ENCODE measurements around the gene PPT1. TPM values are rescaled to one million over a fixed set of nuclear protein-coding genes. Genes with fewer than 3 reads are reported as not detected.

The PPT1 gene
- total RNA-seq, 1 donor from 2014 or later: 48.3 TPM

DNA sequence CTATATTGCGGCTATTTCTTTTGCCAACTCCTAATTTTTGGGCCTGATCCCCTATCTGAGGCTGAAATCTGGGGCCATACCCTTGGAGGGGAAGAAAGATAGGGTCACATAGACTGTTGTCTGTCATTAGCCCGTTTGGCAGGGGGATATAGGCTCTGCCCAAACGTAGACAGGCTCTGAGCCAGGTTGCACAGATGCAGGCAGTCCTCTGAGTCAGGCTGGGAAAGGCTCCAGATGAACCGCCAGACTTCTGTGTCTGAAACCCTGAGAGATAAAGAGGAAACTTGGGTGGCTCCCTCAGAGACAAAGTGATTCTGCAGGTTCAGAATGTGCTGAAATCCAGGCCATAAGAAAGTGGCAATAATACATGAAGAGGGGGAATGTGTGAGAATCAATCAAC is 60.5 kb downstream of the PPT1 start:
- TF ChIP-seq, protein P1, sequence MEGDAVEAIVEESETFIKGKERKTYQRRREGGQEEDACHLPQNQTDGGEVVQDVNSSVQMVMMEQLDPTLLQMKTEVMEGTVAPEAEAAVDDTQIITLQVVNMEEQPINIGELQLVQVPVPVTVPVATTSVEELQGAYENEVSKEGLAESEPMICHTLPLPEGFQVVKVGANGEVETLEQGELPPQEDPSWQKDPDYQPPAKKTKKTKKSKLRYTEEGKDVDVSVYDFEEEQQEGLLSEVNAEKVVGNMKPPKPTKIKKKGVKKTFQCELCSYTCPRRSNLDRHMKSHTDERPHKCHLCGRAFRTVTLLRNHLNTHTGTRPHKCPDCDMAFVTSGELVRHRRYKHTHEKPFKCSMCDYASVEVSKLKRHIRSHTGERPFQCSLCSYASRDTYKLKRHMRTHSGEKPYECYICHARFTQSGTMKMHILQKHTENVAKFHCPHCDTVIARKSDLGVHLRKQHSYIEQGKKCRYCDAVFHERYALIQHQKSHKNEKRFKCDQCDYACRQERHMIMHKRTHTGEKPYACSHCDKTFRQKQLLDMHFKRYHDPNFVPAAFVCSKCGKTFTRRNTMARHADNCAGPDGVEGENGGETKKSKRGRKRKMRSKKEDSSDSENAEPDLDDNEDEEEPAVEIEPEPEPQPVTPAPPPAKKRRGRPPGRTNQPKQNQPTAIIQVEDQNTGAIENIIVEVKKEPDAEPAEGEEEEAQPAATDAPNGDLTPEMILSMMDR (IDR thresholded peaks at IDR 0.05): no peak
- DNase-seq (ENCODE audit: low spot score): no peak
- Mint-ChIP-seq H3K36me3 (ENCODE audit: low read depth) (peaks cover 1% of the 10 kb centered on the region), H3K9me3 (ENCODE audit: low read depth) (no peaks in the 10 kb centered on the region), H3K27me3 (ENCODE audit: low read depth) (no peaks in the 10 kb centered on the region), H3K27ac (ENCODE audit: unreplicated experiment) (peak overlapping the region; percentile 34), H3K4me1 (ENCODE audit: low read depth) (peaks cover 40% of the 10 kb centered on the region), H3K4me3 (ENCODE audit: unreplicated experiment) (no peak overlapping the region)

DNA sequence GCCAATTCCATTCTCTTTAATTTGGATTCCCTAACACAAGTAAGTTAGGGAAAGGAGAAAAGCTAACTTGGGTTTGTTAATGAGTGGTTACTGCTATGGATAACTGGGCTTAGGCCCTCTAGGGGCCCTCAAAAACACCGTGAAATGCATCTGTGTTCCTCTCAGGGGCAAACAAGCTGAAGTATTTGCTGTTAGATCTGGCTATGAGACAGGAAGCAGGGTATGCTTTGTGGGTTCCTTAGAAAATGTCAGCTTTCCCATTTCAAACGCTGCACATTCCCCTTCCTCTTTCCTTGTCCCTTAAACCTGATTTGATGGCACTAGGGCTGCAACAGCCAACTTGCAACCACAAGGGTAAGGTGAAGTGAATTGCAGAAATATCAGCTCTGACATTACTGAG is 62.2 kb downstream of the PPT1 start:
- H3K27ac Mint-ChIP-seq (ENCODE audit: unreplicated experiment): no peak overlapping the region

DNA sequence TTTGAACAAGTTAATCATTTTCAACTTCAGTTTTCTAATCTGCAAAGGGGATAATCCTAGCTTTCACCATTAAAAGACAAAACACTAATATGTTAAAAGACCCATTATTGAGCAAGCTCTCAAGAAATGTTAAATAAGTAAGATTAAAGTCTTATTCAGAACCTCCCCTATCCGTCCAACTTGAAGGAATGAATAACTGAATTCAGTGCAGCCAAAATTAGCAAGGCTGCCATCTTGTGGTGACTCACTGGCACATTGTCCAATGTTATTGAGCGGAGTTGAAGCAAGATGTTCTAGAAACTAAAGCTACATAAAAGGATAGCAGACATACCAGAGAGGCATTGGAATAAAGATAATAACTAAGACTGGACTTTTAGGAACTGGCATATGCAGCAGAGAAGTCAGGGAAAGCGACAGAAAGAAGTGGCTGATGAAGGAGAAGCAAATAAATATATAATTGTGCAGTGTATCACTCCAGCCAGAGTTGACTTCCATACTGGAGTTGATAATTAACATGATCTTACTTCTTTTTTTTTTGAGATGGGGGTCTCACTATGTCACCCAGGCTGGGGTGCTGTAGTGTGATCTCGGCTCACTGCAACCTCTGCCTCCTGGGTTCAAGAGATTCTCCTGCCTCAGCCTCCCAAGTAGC is 64.7 kb downstream of the PPT1 start:
- Mint-ChIP-seq H3K27ac (ENCODE audit: unreplicated experiment) (no peak overlapping the region), H3K36me3 (ENCODE audit: low read depth) (no peaks in the 10 kb centered on the region), H3K27me3 (ENCODE audit: low read depth) (peaks cover 10% of the 10 kb centered on the region), H3K4me3 (ENCODE audit: unreplicated experiment) (no peak overlapping the region), H3K9me3 (ENCODE audit: low read depth) (no peaks in the 10 kb centered on the region), H3K4me1 (ENCODE audit: low read depth) (peaks cover 23% of the 10 kb centered on the region)
- no peak for DNase-seq (ENCODE audit: low spot score)
- TF ChIP-seq, protein P1 (IDR thresholded peaks at IDR 0.05): peak; percentile 85

More for the DNA sequence above, 62.2 kb downstream of the PPT1 start:
- DNase-seq (ENCODE audit: low spot score): no peak
- H3K4me3 Mint-ChIP-seq (ENCODE audit: unreplicated experiment): no peak overlapping the region
- no peaks in the 10 kb centered on the region for H3K27me3 Mint-ChIP-seq (ENCODE audit: low read depth)
- no peaks in the 10 kb centered on the region for H3K36me3 Mint-ChIP-seq (ENCODE audit: low read depth)
- no peaks in the 10 kb centered on the region for H3K9me3 Mint-ChIP-seq (ENCODE audit: low read depth)
- TF ChIP-seq, protein P1 (IDR thresholded peaks at IDR 0.05): no peak
- peaks cover 43% of the 10 kb centered on the region for H3K4me1 Mint-ChIP-seq (ENCODE audit: low read depth)

DNA sequence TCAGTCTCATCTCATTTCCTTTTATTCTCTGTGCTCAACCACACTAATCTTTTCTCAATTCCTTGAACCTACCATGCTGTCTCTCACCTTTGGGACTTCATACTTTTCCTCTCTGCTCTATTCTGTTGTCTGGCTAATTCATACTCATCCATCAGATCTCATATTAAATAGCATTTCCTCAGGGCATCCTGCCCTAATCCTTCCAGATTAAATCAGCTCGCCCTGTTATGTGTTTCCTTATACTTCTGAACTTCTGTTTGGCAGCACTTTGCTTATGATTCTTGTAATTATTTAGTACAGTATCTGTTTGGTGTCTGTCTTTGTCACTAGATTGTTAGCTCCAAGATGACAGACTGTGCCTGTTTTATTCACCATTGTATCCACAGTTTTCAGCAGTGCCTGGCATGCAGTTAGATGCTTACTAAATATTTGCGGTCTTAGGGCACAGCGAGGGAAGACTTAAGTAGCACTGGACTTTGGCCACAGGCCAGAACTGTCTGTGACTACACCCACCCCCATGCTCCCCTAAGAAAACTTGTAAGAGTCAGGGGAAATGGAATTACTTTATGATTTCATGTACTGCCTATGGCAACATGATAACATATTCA is 66.4 kb downstream of the PPT1 start:
- Mint-ChIP-seq H3K27ac (ENCODE audit: unreplicated experiment) (no peak overlapping the region), H3K4me3 (ENCODE audit: unreplicated experiment) (no peak overlapping the region), H3K36me3 (ENCODE audit: low read depth) (peaks cover 3% of the 10 kb centered on the region), H3K27me3 (ENCODE audit: low read depth) (peaks cover 10% of the 10 kb centered on the region), H3K9me3 (ENCODE audit: low read depth) (peaks cover 4% of the 10 kb centered on the region), H3K4me1 (ENCODE audit: low read depth) (peaks cover 11% of the 10 kb centered on the region)
- no peak for DNase-seq (ENCODE audit: low spot score)
- TF ChIP-seq, protein P1 (IDR thresholded peaks at IDR 0.05): no peak

DNA sequence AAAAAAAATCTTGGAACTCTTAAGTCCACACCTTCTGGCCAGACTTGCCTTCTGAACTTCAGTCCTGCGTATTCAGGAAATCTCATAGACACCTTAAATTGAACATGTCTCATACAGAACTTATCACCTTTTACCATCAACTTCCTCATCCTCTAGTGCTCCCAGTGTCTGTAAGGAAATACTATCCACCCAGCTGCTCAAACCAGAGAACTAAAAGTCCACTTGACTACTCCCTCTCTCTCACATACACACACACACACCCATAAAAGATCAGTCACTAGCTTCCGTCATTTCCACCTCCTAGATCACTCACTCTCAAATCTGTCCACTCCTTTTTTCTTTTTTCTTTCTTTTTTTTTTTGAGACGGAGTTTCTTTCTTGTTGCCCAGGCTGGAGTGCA is 67.4 kb downstream of the PPT1 start:
- no peak for DNase-seq (ENCODE audit: low spot score)
- Mint-ChIP-seq H3K9me3 (ENCODE audit: low read depth) (peaks cover 4% of the 10 kb centered on the region), H3K27me3 (ENCODE audit: low read depth) (peaks cover 10% of the 10 kb centered on the region), H3K4me3 (ENCODE audit: unreplicated experiment) (no peak overlapping the region), H3K36me3 (ENCODE audit: low read depth) (peaks cover 3% of the 10 kb centered on the region), H3K27ac (ENCODE audit: unreplicated experiment) (no peak overlapping the region), H3K4me1 (ENCODE audit: low read depth) (peaks cover 11% of the 10 kb centered on the region)
- TF ChIP-seq, protein P1 (IDR thresholded peaks at IDR 0.05): no peak

Data from chondrocyte (in vitro differentiated cells).